ENCODE results near the gene BBS2. TPM values are rescaled to one million over a fixed set of nuclear protein-coding genes. Genes with fewer than 3 reads are reported as not detected.

The BBS2 gene
- total RNA-seq, 2 donors from 2014 or later: 35.3 to 52.6 TPM

DNA sequence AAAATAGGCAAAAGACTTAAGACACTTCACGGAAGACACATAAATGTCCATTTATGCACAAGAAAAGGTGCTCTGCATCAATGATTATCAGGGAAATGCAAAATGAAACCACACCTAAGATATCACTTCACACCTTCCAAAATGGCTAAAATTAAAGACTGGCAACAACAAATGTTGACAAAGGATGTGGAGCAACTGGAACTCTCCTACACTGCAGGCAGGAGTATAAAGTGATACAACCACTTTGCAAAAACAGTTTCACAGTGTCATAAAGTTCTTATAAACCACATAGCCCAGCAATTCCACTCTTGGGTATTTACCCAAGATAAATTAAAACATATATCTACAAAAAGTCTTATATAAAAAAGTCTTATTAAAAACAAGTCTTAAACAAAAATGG, 7.8 kb downstream of the BBS2 start:
- peaks cover 8% of the 10 kb centered on the region for H3K9me3 ChIP-seq (ENCODE audit: control insufficient read depth, low read length)
- H3K27me3 Mint-ChIP-seq (ENCODE audit: insufficient read depth): no peaks in the 10 kb centered on the region
- no peak overlapping the region for H3K9ac ChIP-seq (ENCODE audit: extremely low read depth, low read length, poor library complexity, severe bottlenecking)
- H3K4me1 Mint-ChIP-seq: peaks cover 4% of the 10 kb centered on the region
- peaks cover 59% of the 10 kb centered on the region for H3K36me3 ChIP-seq (ENCODE audit: control insufficient read depth, insufficient read depth, low read length)
- H3K27ac Mint-ChIP-seq: no peak overlapping the region
- TF ChIP-seq, protein P1, sequence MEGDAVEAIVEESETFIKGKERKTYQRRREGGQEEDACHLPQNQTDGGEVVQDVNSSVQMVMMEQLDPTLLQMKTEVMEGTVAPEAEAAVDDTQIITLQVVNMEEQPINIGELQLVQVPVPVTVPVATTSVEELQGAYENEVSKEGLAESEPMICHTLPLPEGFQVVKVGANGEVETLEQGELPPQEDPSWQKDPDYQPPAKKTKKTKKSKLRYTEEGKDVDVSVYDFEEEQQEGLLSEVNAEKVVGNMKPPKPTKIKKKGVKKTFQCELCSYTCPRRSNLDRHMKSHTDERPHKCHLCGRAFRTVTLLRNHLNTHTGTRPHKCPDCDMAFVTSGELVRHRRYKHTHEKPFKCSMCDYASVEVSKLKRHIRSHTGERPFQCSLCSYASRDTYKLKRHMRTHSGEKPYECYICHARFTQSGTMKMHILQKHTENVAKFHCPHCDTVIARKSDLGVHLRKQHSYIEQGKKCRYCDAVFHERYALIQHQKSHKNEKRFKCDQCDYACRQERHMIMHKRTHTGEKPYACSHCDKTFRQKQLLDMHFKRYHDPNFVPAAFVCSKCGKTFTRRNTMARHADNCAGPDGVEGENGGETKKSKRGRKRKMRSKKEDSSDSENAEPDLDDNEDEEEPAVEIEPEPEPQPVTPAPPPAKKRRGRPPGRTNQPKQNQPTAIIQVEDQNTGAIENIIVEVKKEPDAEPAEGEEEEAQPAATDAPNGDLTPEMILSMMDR (conservative IDR thresholded peaks at IDR 0.05): no peak
- DNase-seq: no peak
- peaks cover 43% of the 10 kb centered on the region for H3K36me3 Mint-ChIP-seq (ENCODE audit: low read depth)
- no peaks in the 10 kb centered on the region for H3K27me3 ChIP-seq (ENCODE audit: control insufficient read depth, insufficient read depth, low read length, poor library complexity, severe bottlenecking)
- no peak overlapping the region for H3K4me3 Mint-ChIP-seq
- H3K27ac ChIP-seq (ENCODE audit: low read depth, low read length): no peak overlapping the region
- no peak overlapping the region for H3K4me3 ChIP-seq (ENCODE audit: low read length)
- H3K9me3 Mint-ChIP-seq: peaks cover 6% of the 10 kb centered on the region
- H3K4me1 ChIP-seq (ENCODE audit: control insufficient read depth, insufficient read depth, low read length): no peaks in the 10 kb centered on the region
- 92 to 100% methylated on average over 1 of the region's 1 CpG for WGBS, 2 experiments (ENCODE audit: insufficient coverage in 1 of 2, insufficient read length in 1 of 2)

DNA sequence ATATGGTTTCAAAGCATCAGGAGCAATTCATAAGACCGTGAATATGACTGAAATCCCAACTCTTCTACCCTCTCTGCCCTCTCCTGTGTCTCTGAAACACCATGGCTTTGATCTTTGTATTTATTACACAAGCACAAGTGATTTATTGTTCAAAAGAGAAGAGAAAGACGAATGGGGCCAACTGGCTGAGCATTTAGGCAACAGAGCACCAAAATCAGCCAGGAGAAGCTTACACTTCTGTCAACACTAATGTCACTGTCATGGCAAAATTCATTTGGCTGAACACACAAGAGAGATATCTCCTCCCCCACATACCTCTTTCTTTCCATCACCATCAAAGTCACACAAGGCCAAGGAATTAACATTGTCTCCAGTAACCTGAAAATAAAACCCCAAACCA, 9.3 kb downstream of the BBS2 start:
- H3K4me1 ChIP-seq (ENCODE audit: control insufficient read depth, insufficient read depth, low read length): no peaks in the 10 kb centered on the region
- H3K9ac ChIP-seq (ENCODE audit: extremely low read depth, low read length, poor library complexity, severe bottlenecking): no peak overlapping the region
- Mint-ChIP-seq H3K4me3 (no peak overlapping the region), H3K27ac (no peak overlapping the region), H3K4me1 (peaks cover 7% of the 10 kb centered on the region), H3K27me3 (ENCODE audit: insufficient read depth) (no peaks in the 10 kb centered on the region), H3K9me3 (peaks cover 6% of the 10 kb centered on the region), H3K36me3 (ENCODE audit: low read depth) (peaks cover 45% of the 10 kb centered on the region)
- H3K4me3 ChIP-seq (ENCODE audit: low read length): no peak overlapping the region
- WGBS, 2 experiments (ENCODE audit: insufficient coverage in 1 of 2, insufficient read length in 1 of 2): 71 to 92% methylated on average over 2 of the region's 2 CpGs
- H3K36me3 ChIP-seq (ENCODE audit: control insufficient read depth, insufficient read depth, low read length): peaks cover 61% of the 10 kb centered on the region
- peaks cover 8% of the 10 kb centered on the region for H3K9me3 ChIP-seq (ENCODE audit: control insufficient read depth, low read length)
- H3K27ac ChIP-seq (ENCODE audit: low read depth, low read length): no peak overlapping the region
- TF ChIP-seq, protein P1 (conservative IDR thresholded peaks at IDR 0.05): no peak
- no peak for DNase-seq
- no peaks in the 10 kb centered on the region for H3K27me3 ChIP-seq (ENCODE audit: control insufficient read depth, insufficient read depth, low read length, poor library complexity, severe bottlenecking)

DNA sequence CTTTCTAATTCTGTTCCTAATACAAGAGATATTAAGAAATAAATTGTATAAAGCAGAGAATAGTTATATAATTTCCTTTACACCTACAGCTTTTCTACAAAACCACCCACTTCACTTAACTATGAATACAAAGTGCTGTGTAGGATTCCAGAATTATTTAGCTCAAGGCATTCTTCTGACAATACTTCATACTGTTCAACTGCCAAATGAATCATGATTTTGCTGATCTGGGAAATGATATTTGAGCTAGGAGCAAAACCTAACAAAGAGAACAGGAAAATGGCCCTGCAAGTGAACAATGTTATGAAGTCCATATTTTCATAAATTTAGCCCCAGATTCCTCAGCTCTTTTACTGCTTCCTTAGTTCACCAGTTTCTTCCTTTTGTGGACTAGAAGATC, 12.9 kb downstream of the BBS2 start:
- Histone ChIP-seq H3K4me3 (ENCODE audit: low read length) (no peak overlapping the region), H3K4me1 (ENCODE audit: control insufficient read depth, insufficient read depth, low read length) (no peaks in the 10 kb centered on the region), H3K9me3 (ENCODE audit: control insufficient read depth, low read length) (no peaks in the 10 kb centered on the region), H3K36me3 (ENCODE audit: control insufficient read depth, insufficient read depth, low read length) (peaks cover 67% of the 10 kb centered on the region), H3K27me3 (ENCODE audit: control insufficient read depth, insufficient read depth, low read length, poor library complexity, severe bottlenecking) (no peaks in the 10 kb centered on the region), H3K9ac (ENCODE audit: extremely low read depth, low read length, poor library complexity, severe bottlenecking) (no peak overlapping the region), H3K27ac (ENCODE audit: low read depth, low read length) (no peak overlapping the region)
- H3K27ac Mint-ChIP-seq: no peak overlapping the region
- H3K4me1 Mint-ChIP-seq: peaks cover 16% of the 10 kb centered on the region
- TF ChIP-seq, protein P1 (conservative IDR thresholded peaks at IDR 0.05): no peak
- H3K9me3 Mint-ChIP-seq: peaks cover 1% of the 10 kb centered on the region
- H3K4me3 Mint-ChIP-seq: no peak overlapping the region
- no peaks in the 10 kb centered on the region for H3K27me3 Mint-ChIP-seq (ENCODE audit: insufficient read depth)
- no peak for DNase-seq
- peaks cover 60% of the 10 kb centered on the region for H3K36me3 Mint-ChIP-seq (ENCODE audit: low read depth)
